Measurements from ENCODE around the gene KLK5. TPM values are rescaled to one million over a fixed set of nuclear protein-coding genes. Genes with fewer than 3 reads are reported as not detected.

Gene KLK5
- total RNA-seq, 1 experiment from 2014 or later = not detected

DNA sequence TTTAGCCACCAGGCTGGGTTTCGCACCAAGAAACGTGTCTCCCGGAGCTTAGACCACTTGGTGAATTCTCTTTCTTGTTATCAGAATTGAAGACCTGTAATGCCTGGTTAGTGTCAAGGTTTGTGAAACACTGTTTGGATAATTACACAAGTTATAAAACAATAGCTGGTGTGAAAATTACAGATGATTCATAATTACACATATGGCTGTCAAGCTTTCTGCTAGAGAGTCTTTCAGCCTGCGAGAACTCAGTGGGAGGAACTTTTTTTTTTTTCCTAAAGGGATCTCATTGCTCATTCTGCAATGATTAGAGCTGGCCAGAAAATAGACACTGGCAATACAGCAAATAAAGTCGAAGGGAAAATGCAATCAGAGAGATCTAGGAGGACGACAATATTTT is 28.3 kb downstream of the KLK5 start:
- DNase-seq = no peak
- no peaks in the 10 kb centered on the region; the same call in 1 of the 2 replicates for H3K27me3 ChIP-seq (ENCODE audit: control insufficient read depth, insufficient read depth, low read length)
- H3K4me3 ChIP-seq (ENCODE audit: insufficient read depth, low read depth, low read length) = no peak overlapping the region
- H3K36me3 ChIP-seq (replicated peaks; ENCODE audit: control insufficient read depth, insufficient read depth, low read length) = no peaks in the 10 kb centered on the region

DNA sequence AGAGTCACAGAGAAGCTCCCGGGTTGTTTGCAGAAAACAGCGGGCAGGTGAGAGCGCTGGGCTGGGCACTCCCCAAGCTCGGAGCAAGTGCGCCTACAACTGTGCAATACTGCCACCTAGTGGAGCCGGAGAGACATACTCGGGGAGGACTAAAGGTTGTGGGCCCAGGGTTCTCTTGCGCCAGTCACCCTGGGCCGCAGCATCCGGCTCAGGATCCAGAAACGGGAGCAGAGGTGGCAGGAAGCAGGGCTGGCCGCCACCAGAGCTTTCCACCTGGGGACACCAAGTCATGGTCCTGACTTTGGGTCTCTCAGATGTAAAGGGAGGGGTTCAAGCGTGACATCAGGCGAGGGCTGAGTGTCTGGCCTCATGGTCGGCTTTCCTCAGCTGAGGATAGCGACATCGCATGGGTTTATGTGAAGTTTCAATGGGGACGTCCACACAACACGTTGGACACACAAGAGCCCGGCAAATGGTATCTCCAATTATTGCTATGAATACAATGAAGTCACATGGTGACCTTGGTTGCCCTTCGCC is 30.5 kb downstream of the KLK5 start:
- no peaks in the 10 kb centered on the region; the same call in 1 of the 2 replicates for H3K27me3 ChIP-seq (ENCODE audit: control insufficient read depth, insufficient read depth, low read length)
- no peak overlapping the region for H3K4me3 ChIP-seq (ENCODE audit: insufficient read depth, low read depth, low read length)
- peak; percentile 89 for DNase-seq
- no peaks in the 10 kb centered on the region for H3K36me3 ChIP-seq (replicated peaks; ENCODE audit: control insufficient read depth, insufficient read depth, low read length)

DNA sequence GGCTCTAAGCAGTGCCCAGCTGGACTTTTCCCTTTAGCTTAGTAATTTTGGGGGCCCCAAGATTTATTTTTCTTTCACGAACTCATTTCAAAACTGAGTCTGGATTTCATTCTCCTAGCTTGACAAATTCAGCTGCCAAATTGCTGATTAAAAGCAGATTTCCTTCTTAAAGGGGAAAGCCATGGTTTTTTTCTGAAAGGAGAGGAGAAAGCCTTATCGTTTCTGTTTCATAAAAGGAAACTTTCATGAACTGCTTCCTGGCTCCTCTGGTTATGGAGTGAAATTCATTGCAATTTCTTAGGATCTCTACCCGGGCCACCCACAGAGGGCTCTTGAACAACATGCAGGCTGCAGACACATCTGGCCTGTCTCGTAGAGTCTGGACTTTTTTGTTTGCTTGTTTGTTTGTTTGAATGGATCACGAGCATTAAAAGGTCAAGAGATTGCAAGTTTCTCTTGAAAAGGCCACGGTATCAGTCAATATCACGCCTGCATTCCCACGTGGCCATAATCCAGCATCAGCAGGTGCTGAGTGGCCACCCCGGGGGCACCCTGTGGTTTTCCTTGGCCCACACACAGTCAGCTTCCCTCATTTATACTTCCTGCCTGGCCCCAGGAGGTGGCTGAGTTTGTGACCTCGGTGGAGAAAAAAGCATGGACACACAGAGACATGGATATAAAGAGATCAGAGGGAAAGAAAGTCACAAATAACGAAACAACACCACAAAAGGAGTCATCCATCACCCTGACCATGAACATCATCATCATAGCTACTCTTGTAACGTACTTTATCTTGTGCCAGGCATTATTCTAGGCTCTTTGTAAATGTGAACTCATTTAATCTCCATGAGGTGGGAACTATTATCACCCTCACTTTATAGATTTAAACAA is 31.2 kb downstream of the KLK5 start:
- Histone ChIP-seq H3K36me3 (replicated peaks; ENCODE audit: control insufficient read depth, insufficient read depth, low read length) (no peaks in the 10 kb centered on the region), H3K4me3 (ENCODE audit: insufficient read depth, low read depth, low read length) (no peak overlapping the region), H3K27me3 (ENCODE audit: control insufficient read depth, insufficient read depth, low read length) (no peaks in the 10 kb centered on the region; the same call in 1 of the 2 replicates)
- DNase-seq = peak; percentile 45

DNA sequence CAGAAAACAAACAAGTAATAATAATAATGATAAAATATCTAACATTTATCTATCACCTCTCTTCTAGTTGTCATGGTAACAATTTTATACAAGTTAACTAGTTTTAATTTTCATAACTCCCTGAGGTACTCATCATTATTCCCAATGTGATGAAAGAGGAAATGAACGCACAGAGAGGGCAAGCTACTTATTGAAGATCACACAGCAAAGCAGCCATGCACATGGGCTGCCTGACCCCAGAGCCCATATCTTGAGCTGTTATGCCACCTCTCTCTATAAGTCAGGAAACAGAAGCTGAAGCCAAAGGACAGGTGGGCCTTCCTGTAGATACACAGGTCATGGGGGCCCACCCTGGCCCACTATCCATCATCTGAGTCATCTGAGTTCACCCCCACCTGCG is 36.8 kb downstream of the KLK5 start:
- DNase-seq = no peak
- Histone ChIP-seq H3K36me3 (replicated peaks; ENCODE audit: control insufficient read depth, insufficient read depth, low read length) (no peaks in the 10 kb centered on the region), H3K4me3 (ENCODE audit: insufficient read depth, low read depth, low read length) (no peak overlapping the region), H3K27me3 (ENCODE audit: control insufficient read depth, insufficient read depth, low read length) (peaks cover 26% of the 10 kb centered on the region)

DNA sequence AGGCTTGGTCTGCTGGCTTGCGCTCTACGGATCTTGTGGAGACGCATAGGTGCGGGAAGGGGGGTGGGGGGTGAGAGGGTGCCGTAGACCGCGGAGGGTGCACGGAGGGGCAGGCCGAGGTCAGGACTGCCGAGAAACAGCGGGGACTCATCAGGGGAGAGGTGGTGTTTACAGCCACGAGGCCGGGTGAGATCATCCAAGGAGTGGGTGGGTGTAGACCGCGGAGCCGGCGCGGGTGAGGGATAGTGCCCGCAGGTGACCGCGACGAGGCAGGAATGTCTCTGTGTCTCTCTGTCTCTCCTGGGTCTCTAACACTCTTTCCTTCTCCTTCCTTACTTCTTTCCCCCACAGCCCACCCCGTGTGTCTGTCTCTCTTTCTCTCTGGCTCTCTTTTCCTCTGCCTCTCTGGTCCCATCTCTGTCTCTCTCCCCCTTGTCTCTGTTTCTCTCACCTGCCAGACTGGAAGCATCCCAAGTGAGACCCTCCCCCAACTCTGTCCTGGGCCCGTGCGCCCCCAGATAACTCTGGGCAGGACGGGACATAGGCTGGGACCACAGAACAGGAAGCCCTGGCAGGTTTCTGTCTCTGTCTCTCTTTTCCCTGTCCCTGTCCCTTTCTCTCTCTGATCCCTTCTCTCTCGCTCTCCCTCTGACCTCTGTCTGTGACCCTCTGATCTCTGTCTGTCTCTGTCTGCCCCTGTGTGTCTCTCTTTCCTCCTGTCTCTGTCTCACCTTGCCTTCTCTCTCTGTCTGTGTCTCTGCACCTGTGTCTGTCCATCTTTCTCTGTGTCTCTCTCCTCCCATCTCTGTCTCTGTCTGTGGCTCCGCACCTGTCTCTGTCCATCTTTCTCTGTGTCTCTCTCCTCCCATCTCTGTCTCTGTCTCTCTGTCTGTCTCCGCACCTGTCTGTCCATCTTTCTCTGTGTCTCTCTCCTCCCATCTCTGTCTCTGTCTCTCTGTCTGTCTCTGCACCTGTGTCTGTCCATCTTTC is 39.8 kb downstream of the KLK5 start:
- DNase-seq = peak; percentile 66
- peaks cover 48% of the 10 kb centered on the region for H3K27me3 ChIP-seq (ENCODE audit: control insufficient read depth, insufficient read depth, low read length)
- H3K36me3 ChIP-seq (replicated peaks; ENCODE audit: control insufficient read depth, insufficient read depth, low read length) = no peaks in the 10 kb centered on the region
- peak overlapping the region; percentile 25; the same call in 1 of the 2 replicates for H3K4me3 ChIP-seq (ENCODE audit: insufficient read depth, low read depth, low read length)

DNA sequence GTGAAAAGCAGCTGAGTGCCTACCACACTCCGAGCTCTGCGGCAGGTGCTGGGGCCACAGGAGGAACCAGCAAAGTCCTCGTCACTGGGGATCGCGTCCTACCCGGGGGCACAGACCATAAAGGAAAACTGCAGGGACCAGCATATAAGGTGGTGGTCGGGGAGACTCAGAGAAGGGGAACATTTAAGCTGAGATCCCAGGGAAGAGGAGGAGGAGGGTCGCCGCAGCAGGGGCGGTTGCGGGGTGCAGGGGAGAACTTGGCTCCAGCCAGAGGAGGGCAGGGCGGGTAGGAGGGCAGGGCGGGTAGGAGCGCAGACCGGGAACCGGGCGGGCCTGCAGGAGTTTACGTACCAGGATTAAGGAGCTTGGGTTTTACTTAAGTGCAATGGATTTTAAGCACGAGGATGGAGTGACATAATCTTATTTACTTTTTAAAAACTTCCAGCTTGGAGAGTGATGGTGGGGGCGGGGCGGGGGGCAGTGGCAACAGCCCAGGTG is 40.7 kb downstream of the KLK5 start:
- Histone ChIP-seq H3K4me3 (ENCODE audit: insufficient read depth, low read depth, low read length) (no peak overlapping the region), H3K27me3 (ENCODE audit: control insufficient read depth, insufficient read depth, low read length) (peaks cover 49% of the 10 kb centered on the region), H3K36me3 (replicated peaks; ENCODE audit: control insufficient read depth, insufficient read depth, low read length) (no peaks in the 10 kb centered on the region)
- peak; percentile 70 for DNase-seq

DNA sequence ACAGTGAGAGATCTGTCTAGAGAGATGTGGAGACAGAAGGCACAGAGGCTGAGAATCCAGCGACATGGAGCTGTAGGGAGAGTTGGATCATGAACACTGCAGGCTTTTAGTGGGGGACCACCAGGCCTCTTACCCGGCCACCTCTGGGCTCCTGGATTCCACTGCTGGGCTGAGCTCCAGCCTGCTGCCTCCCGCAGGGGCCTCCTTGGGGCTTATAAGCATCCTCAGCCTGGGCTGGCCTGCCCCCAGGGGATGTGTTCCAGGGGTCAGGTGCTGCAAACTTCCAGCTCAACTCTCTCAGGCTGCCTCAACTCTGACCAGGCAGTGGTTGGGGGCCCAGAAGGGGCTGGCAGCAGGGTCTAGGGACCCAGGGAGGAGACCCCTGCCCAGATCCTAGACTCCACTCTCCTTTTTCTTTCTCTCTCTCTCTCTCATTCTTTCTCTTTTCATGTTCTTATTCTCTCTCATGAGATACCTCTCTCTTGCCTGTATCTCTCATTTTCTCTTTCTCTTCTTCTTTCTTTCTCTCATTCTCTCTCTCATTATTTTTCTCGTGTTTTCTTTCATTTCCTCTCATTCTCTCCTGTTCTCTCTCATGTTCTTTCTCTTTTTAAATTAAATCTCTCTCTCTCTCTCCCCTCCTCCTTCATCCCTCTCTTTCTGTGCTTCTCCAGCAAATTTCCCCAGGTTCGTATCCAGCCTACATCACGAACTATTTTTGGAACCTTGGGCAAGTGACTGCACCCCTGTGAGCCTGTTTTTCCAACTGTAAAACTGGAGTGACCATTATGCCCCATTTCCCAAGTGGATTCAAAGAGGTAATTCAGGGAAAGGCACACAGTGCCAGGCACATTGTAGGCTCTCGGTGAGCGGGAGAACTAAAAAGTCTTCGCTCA is 41.4 kb downstream of the KLK5 start, which contains the start of gene KLK4:
Gene KLK4, minus strand, starts transcription at position 190 of the 896 bp plus-strand sequence. CDS start 657 bp downstream, outside the sequence.
- H3K27me3 ChIP-seq (ENCODE audit: control insufficient read depth, insufficient read depth, low read length) = peaks cover 51% of the 10 kb centered on the region

DNA sequence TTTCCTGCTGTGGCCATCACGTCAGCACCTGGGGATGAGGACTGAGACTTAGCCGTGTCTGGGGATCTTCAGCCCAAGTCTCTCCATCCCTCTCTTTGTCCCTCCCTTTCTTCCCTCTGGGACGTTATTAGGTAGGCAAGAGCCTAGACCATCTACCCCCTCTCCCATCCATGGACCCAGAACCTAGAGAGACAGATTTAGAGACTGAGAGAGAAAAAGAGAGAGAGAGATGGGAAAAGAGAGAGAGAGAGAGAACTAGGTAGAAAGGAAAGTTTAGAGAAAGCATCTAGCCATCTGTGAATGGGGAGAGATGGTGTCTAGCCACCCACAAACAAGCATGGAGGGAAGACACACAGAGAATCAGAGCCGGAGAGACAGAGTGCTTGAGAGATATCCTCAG is 42.1 kb downstream of the KLK5 start:
- H3K4me3 ChIP-seq (ENCODE audit: insufficient read depth, low read depth, low read length) = no peak overlapping the region
- H3K36me3 ChIP-seq (replicated peaks; ENCODE audit: control insufficient read depth, insufficient read depth, low read length) = no peaks in the 10 kb centered on the region
- H3K27me3 ChIP-seq (ENCODE audit: control insufficient read depth, insufficient read depth, low read length) = peaks cover 51% of the 10 kb centered on the region
- DNase-seq = no peak

More for the DNA sequence above, 41.4 kb downstream of the KLK5 start, which contains the start of gene KLK4:
- DNase-seq = peak; percentile 46
- Histone ChIP-seq H3K4me3 (ENCODE audit: insufficient read depth, low read depth, low read length) (no peak within 1 kb of the TSS), H3K36me3 (replicated peaks; ENCODE audit: control insufficient read depth, insufficient read depth, low read length) (no peaks in the 10 kb centered on the region)

DNA sequence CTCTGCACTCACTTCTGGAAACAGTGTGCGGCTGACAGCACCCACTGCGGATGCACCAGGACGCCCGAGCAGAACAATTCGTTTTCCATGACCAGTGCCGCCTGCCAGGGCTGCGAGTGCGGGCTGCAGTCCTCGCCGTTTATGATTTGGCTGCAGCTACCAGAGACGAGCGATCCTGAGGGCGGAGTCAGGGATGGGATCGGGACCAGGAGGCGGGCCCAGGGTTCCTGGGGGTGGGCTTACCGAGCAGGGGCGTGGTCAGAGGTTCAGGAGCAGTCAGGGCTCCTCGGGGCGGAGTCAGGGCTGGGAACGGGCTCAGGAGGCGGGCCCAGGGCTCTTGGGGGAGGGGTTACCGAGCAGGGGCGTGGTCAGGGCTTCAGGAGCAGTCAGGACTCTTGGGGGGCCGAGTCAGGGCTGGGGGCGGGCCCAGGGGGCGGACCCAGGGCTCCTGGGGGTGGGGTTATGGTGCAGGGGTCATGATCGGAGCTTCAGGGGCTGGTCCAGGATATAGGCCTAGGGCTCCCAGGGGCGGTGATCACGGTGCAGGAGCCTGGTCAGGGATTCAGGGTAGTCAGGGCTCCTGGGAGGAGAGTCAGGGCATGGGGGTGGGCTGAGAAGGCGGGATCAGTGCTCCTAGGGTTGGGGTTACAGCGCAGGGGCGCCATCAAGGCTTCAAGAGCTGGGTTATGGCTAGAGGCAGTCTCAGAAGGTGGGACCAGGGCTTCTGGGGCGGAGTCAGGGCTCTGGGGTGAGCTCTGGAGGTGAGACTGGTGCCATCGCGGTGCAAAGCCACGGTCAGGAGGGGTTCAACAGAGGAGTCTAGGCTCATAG is 43.4 kb downstream of the KLK5 start:
- peaks cover 50% of the 10 kb centered on the region for H3K27me3 ChIP-seq (ENCODE audit: control insufficient read depth, insufficient read depth, low read length)
- peak overlapping the region; percentile 41 for H3K4me3 ChIP-seq (ENCODE audit: insufficient read depth, low read depth, low read length)
- H3K36me3 ChIP-seq (replicated peaks; ENCODE audit: control insufficient read depth, insufficient read depth, low read length) = no peaks in the 10 kb centered on the region
- DNase-seq = peak; percentile 99

DNA sequence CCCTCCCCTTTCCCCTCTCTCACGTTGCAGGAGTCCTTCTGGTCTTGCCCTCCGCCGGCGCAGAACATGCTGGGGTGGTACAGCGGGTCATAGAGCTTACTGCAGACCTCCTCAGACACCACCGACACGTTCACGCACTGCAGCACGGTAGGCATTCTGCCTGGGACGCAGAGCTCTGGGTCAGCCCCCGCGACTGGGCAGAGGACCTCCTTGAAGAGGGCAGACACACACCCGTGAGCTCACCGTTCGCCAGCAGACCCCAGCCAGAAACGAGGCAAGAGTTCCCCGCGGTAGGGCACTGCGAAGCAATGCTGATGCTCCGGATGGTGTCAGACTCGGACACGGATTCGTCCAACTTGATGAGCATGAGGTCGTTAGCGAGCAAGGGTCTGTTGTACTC is 44.5 kb downstream of the KLK5 start:
- H3K27me3 ChIP-seq (ENCODE audit: control insufficient read depth, insufficient read depth, low read length) = peaks cover 46% of the 10 kb centered on the region
- no peak overlapping the region for H3K4me3 ChIP-seq (ENCODE audit: insufficient read depth, low read depth, low read length)
- DNase-seq = peak; percentile 28
- H3K36me3 ChIP-seq (replicated peaks; ENCODE audit: control insufficient read depth, insufficient read depth, low read length) = no peaks in the 10 kb centered on the region

DNA sequence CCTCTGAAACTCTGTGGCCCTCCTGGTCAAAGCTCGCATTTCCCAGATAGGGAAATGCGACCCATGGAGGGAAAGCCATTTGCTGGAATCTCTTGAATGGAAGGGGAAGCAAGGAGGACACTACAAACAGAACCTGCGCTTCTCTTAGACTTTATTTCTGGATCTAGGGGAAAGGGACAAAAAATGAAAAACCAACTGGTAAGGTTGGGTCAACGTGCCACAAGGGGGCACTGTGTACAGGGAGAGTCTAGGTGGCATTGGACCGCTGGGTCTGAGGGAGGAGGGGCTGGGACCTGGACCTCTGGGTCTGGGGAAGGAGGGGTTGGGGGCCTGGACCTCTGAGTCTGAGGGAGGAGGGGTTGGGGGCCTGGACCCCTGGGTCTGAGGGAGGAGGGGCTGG is 46.6 kb downstream of the KLK5 start:
- H3K27me3 ChIP-seq (ENCODE audit: control insufficient read depth, insufficient read depth, low read length) = peaks cover 26% of the 10 kb centered on the region
- DNase-seq = peak; percentile 88
- H3K4me3 ChIP-seq (ENCODE audit: insufficient read depth, low read depth, low read length) = no peak overlapping the region
- no peaks in the 10 kb centered on the region for H3K36me3 ChIP-seq (replicated peaks; ENCODE audit: control insufficient read depth, insufficient read depth, low read length)

DNA sequence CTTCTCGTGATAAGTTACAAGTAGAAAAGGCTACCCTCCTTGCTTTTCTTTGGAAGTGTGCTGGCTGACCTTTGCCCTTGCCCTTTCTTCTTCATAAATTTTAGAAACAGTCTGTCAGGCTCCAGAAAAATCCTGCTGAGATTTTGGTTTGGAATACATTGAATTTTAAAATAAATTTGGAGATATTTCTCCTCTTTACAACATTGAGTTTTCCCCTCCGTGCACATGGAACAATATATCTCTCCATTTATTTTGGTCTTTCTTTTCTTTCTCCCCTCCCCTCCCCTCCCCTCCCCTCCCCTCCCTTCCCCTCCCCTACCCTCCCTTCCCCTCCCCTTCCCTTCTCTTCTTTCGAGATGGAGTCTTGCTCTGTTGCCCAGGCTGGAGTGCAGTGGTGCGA is 50.2 kb downstream of the KLK5 start:
- no peaks in the 10 kb centered on the region for H3K36me3 ChIP-seq (replicated peaks; ENCODE audit: control insufficient read depth, insufficient read depth, low read length)
- DNase-seq = no peak
- H3K4me3 ChIP-seq (ENCODE audit: insufficient read depth, low read depth, low read length) = no peak overlapping the region
- H3K27me3 ChIP-seq (ENCODE audit: control insufficient read depth, insufficient read depth, low read length) = peaks cover 3% of the 10 kb centered on the region

DNA sequence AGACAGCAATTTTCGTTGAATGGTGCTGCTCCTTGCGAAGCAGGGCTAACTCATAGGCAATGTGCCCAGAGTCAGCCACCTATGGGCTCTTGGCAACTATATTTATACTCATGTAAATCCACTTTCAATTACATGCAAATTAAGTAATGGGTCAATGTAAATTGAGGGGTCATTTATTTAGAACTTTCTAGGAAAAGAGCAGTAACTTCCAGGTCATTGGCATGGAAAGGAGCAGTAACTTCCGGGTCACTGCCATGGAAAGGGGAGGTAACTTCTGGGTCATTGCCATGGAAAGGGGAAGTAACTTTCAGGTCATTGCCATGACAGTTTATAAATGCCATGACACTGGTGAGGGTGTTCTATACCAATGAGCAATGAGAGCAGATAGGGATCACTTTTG is 53.3 kb downstream of the KLK5 start:
- H3K4me3 ChIP-seq (ENCODE audit: insufficient read depth, low read depth, low read length) = no peak overlapping the region
- DNase-seq = no peak
- H3K27me3 ChIP-seq (ENCODE audit: control insufficient read depth, insufficient read depth, low read length) = no peaks in the 10 kb centered on the region; the same call in 1 of the 2 replicates
- no peaks in the 10 kb centered on the region for H3K36me3 ChIP-seq (replicated peaks; ENCODE audit: control insufficient read depth, insufficient read depth, low read length)

Measured in H7 (cell line).